Ishikawa (cell line): ENCODE data around the gene GUCY1A1.
A peak's percentile ranks its signal among the peaks of the same experiment; 100 is the strongest.

ENCODE experiments used
- CEBPB ChIP-seq: IDR thresholded peaks from 2 replicates; pipeline ENCODE4 v1.6.1; 2012
- CREB1 ChIP-seq: IDR thresholded peaks from 2 replicates; pipeline ENCODE4 v1.6.1; 2012; ENCODE audit warnings: low read depth
- EGR1 ChIP-seq: IDR thresholded peaks from 2 replicates; pipeline ENCODE4 v1.6.1; 2012
- EP300 ChIP-seq: IDR thresholded peaks from 2 replicates; pipeline ENCODE4 v1.6.1; 2012; ENCODE audit warnings: borderline replicate concordance
- FOXM1 ChIP-seq: IDR thresholded peaks from 2 replicates; pipeline ENCODE4 v1.6.1; 2012; ENCODE audit warnings: low read depth, borderline replicate concordance
- MAX ChIP-seq: IDR thresholded peaks from 2 replicates; pipeline ENCODE4 v1.6.1; 2012
- NFIC ChIP-seq: IDR thresholded peaks from 2 replicates; pipeline ENCODE4 v1.6.1; 2012
- RAD21 ChIP-seq: IDR thresholded peaks from 2 replicates; pipeline ENCODE4 v1.6.1; 2012; ENCODE audit warnings: low read depth
- REST ChIP-seq: IDR thresholded peaks from 2 replicates; pipeline ENCODE4 v1.6.1; 2012; ENCODE audit warnings: low read depth, mild to moderate bottlenecking
- TAF1 ChIP-seq: IDR thresholded peaks from 2 replicates; pipeline ENCODE4 v1.6.1; 2012; ENCODE audit warnings: low read depth, mild to moderate bottlenecking
- TCF12 ChIP-seq: IDR thresholded peaks from 2 replicates; pipeline ENCODE4 v1.6.1; 2012; ENCODE audit warnings: low read depth
- TEAD4 ChIP-seq: IDR thresholded peaks from 2 replicates; pipeline ENCODE4 v1.6.1; 2012
- USF1 ChIP-seq: IDR thresholded peaks from 2 replicates; pipeline ENCODE4 v1.6.1; 2012
- YY1 ChIP-seq: IDR thresholded peaks from 2 replicates; pipeline ENCODE4 v1.6.1; 2012; ENCODE audit warnings: low read depth
- ZBTB7A ChIP-seq: IDR thresholded peaks from 2 replicates; pipeline ENCODE4 v1.6.1; 2012; ENCODE audit warnings: low read depth

The GUCY1A1 gene

GRCh38 chr4:155659176-155659575, 7.5 kb upstream of the GUCY1A1 start:
- TF ChIP-seq NFIC (no peak), CREB1 (no peak), TEAD4 (no peak), FOXM1 (no peak), ZBTB7A (no peak), YY1 (no peak), MAX (no peak), REST (no peak), EP300 (no peak), RAD21 (no peak), EGR1 (no peak), USF1 (no peak), TCF12 (no peak), TAF1 (no peak), CEBPB (no peak)

- TF ChIP-seq YY1 (no peak), CEBPB (no peak), ZBTB7A (no peak), USF1 (no peak), EGR1 (no peak), TCF12 (no peak), NFIC (no peak), CREB1 (no peak), RAD21 (no peak), MAX (no peak), EP300 (no peak), TEAD4 (no peak)
These were observed 6.2 kb upstream of the GUCY1A1 start for GRCh38 chr4:155660436-155660835.

GRCh38 chr4:155665054-155665453, 1.6 kb upstream of the GUCY1A1 start:
- TF ChIP-seq TCF12 (no peak), FOXM1 (no peak), ZBTB7A (no peak), NFIC (no peak), MAX (no peak), TAF1 (no peak), CEBPB (no peak), TEAD4 (no peak), EGR1 (no peak), REST (no peak), EP300 (no peak), USF1 (no peak), CREB1 (no peak), YY1 (no peak), RAD21 (no peak)

GRCh38 chr4:155667222-155667567, 547 bp downstream of the GUCY1A1 start:
- TF ChIP-seq TEAD4 = no peak
- no peak for TF ChIP-seq YY1
- TF ChIP-seq NFIC = no peak
- TF ChIP-seq EGR1 = no peak
- TF ChIP-seq CREB1 = no peak
- TF ChIP-seq TCF12 = no peak
- no peak for TF ChIP-seq ZBTB7A
- no peak for TF ChIP-seq TAF1
- TF ChIP-seq RAD21 = no peak

GRCh38 chr4:155667568-155668511, 1.2 kb downstream of the GUCY1A1 start:
- TF ChIP-seq USF1 = peak; percentile 71
- TF ChIP-seq FOXM1 = no peak
- TF ChIP-seq MAX = peak; percentile 58
- TF ChIP-seq TEAD4 = no peak
- no peak for TF ChIP-seq CREB1
- TF ChIP-seq EGR1 = no peak
- no peak for TF ChIP-seq REST
- no peak for TF ChIP-seq TCF12
- no peak; the same call in 1 of the 2 replicates for TF ChIP-seq ZBTB7A
- TF ChIP-seq NFIC = no peak
- TF ChIP-seq YY1 = peak; percentile 10; the same call in 1 of the 2 replicates
- TF ChIP-seq EP300 = no peak
- TF ChIP-seq RAD21 = no peak
- no peak for TF ChIP-seq CEBPB
- no peak for TF ChIP-seq TAF1
